CD4-positive, alpha-beta T cell (primary cell): ENCODE data around the gene ADAMTS8. TPM values are rescaled to one million over a fixed set of nuclear protein-coding genes. Genes with fewer than 3 reads are reported as not detected.

Experiments
- ATAC-seq: fragments of 200-7000 bp; cut with Tn5 transposase; one replicate; pipeline ENCODE4 v1.10.0; 2022; ENCODE audit warnings: mild to moderate bottlenecking; ENCODE audit not compliant: poor library complexity
- CTCF ChIA-PET: fragments of 350-600 bp; sonication (Branson Sonifier 250); formaldehyde crosslinking; loops from one replicate; lab custom pipeline; 2021; ENCODE audit warnings: antibody characterized with exemption, inconsistent platforms; lab: Charles Lee
- POLR2A ChIA-PET: fragments of 350-600 bp; sonication (Branson Sonifier 250); formaldehyde crosslinking; loops from one replicate; lab custom pipeline; 2021; ENCODE audit warnings: antibody characterized with exemption, inconsistent platforms; lab: Charles Lee
- DNase-seq, 14 experiments: peaks; one replicate each; pipeline ENCODE4 v3.0.0-alpha.2; 2013 to 2020; ENCODE audit warnings: mixed read lengths in 2 of 14
- H3K27ac ChIP-seq, 2 donors: one replicate each; pipeline versions ENCODE4 v1.5.1 to v1.7.0; 2013; ENCODE audit warnings: low read length in 2 of 2, low read depth in 1 of 2, mild to moderate bottlenecking in 1 of 2
- H3K27me3 ChIP-seq, 2 experiments: 1 replicate in 1 of 2; 2 replicates in 1 of 2; pipeline versions ENCODE4 v1.6.1 to v1.7.0; 2013; ENCODE audit warnings: low read length in 2 of 2, control low read depth in 1 of 2, mild to moderate bottlenecking in 1 of 2, moderate library complexity in 1 of 2; ENCODE audit not compliant: insufficient read depth in 2 of 2, control insufficient read depth in 1 of 2
- H3K36me3 ChIP-seq: one replicate; pipeline ENCODE4 v1.6.1; 2013; ENCODE audit warnings: low read length, control low read depth; ENCODE audit not compliant: insufficient read depth
- H3K4me1 ChIP-seq: one replicate; pipeline ENCODE4 v1.6.1; 2013; ENCODE audit warnings: low read length, control low read depth; ENCODE audit not compliant: insufficient read depth
- H3K4me3 ChIP-seq: one replicate; pipeline ENCODE4 v1.5.1; 2013; ENCODE audit warnings: mild to moderate bottlenecking, low read length, moderate library complexity
- H3K9me3 ChIP-seq, 2 experiments: 1 replicate in 1 of 2; 2 replicates in 1 of 2; pipeline versions ENCODE4 v1.6.1 to v1.7.0; 2013; ENCODE audit warnings: low read length in 2 of 2, mild to moderate bottlenecking in 2 of 2, control low read depth in 1 of 2, moderate library complexity in 1 of 2; ENCODE audit not compliant: control insufficient read depth in 1 of 2, insufficient read depth in 1 of 2
- H3K27ac Mint-ChIP-seq: one replicate; pipeline ENCODE4 v1.8.0; 2020; ENCODE audit warnings: mixed read lengths
- H3K27me3 Mint-ChIP-seq: one replicate; pipeline ENCODE4 v1.8.0; 2021; ENCODE audit warnings: mixed read lengths
- H3K36me3 Mint-ChIP-seq: one replicate; pipeline ENCODE4 v1.8.0; 2021; ENCODE audit warnings: low read depth, mixed read lengths
- H3K4me1 Mint-ChIP-seq: one replicate; pipeline ENCODE4 v1.8.0; 2021; ENCODE audit warnings: low read depth, mixed read lengths
- H3K4me3 Mint-ChIP-seq: one replicate; pipeline ENCODE4 v1.8.0; 2020; ENCODE audit warnings: mild to moderate bottlenecking, mixed read lengths
- H3K9me3 Mint-ChIP-seq: one replicate; pipeline ENCODE4 v1.8.0; 2020; ENCODE audit warnings: mixed read lengths
- intact Hi-C, 2 experiments: fragments of 100-400 bp; cut with DNase I in 1 of 2; cut with micrococcal nuclease in 1 of 2; formaldehyde crosslinking; loops; one replicate each; pipeline versions ENCODE4 v1.15.1 to v1.9.0; 2023 to 2025; cut with DNase I, micrococcal nuclease
- total RNA-seq, 174 experiments: library from RNA in 2 of 174; stranded (reverse) in 2 of 174; gene quantifications; one replicate each; pipeline ENCODE4 v1.2.3 and lab custom pipeline; 2021 to 2026
- TF ChIP-seq, protein P1 (sequence below): fragments of 200-600 bp; IDR thresholded peaks from one replicate; pipeline ENCODE4 v1.8.0; 2022; ENCODE audit warnings: antibody characterized with exemption, mild to moderate bottlenecking

The ADAMTS8 gene
- total RNA-seq, 2 experiments from 2014 or later, result not detected

DNA sequence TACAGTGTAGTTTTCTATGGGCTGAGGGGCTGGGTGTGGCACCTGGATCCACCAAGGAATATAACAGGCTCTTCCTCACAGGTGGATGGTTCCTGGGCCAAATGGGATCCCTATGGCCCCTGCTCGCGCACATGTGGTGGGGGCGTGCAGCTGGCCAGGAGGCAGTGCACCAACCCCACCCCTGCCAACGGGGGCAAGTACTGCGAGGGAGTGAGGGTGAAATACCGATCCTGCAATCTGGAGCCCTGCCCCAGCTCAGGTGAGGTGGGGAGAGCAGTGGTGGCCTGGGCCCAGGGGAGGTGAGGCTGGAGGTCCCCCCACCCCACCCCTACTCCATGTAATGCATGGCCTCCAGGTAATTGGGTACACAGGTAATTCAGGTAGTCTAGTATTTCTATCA lies 40.8 kb upstream of the ADAMTS8 start:
- Mint-ChIP-seq H3K9me3 (no peaks in the 10 kb centered on the region), H3K4me1 (no peaks in the 10 kb centered on the region)
- TF ChIP-seq, protein P1, sequence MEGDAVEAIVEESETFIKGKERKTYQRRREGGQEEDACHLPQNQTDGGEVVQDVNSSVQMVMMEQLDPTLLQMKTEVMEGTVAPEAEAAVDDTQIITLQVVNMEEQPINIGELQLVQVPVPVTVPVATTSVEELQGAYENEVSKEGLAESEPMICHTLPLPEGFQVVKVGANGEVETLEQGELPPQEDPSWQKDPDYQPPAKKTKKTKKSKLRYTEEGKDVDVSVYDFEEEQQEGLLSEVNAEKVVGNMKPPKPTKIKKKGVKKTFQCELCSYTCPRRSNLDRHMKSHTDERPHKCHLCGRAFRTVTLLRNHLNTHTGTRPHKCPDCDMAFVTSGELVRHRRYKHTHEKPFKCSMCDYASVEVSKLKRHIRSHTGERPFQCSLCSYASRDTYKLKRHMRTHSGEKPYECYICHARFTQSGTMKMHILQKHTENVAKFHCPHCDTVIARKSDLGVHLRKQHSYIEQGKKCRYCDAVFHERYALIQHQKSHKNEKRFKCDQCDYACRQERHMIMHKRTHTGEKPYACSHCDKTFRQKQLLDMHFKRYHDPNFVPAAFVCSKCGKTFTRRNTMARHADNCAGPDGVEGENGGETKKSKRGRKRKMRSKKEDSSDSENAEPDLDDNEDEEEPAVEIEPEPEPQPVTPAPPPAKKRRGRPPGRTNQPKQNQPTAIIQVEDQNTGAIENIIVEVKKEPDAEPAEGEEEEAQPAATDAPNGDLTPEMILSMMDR, result no peak

DNA sequence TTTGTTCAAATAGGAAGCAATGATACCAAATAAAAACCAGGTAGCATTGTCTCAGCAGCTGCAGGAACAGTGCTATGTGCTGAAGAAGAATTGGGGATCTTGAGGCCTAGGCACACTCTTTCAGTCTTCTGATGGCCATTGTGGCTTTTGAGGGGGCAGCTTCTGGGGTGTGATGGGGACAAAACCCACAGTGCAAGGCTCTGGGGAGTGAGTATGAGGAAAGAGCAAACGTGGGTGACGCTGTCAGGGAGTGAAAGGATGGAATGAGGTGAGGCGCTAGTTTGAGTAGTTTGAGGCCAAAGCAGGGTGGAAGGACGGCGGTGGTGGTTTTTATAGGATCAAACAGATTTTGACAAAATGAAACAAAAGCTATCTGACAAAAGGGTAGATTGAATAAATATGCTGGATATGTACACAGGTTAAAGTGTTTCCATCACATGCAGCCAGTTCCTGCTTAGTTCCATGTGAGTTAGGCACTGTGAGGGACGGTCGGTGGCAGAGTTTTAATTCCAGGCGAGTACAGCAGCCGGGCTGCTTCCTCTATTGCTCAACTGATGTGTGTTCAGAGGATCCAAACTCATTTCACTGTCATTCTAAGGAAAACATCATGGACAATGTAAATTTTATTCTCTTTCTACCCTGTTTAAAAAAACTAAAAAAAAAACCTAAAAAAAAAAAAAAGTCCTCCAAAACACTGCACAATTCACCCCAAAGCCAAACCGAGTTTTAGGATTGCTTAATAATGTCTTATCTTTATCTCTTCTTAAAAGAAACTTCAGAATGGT lies 38.9 kb upstream of the ADAMTS8 start:
- TF ChIP-seq, protein P1, result no peak
- POLR2A ChIA-PET, result no interaction called here
- Histone ChIP-seq H3K4me1 (no peaks in the 10 kb centered on the region), H3K27ac (no peak overlapping the region), H3K36me3 (no peaks in the 10 kb centered on the region), H3K9me3 (no peaks in the 10 kb centered on the region), H3K4me3 (no peak overlapping the region), H3K27me3 (no peaks in the 10 kb centered on the region)
- no peak for ATAC-seq
- Mint-ChIP-seq H3K4me3 (no peak overlapping the region), H3K27me3 (no peaks in the 10 kb centered on the region), H3K4me1 (no peaks in the 10 kb centered on the region), H3K27ac (no peak overlapping the region), H3K9me3 (no peaks in the 10 kb centered on the region), H3K36me3 (no peaks in the 10 kb centered on the region)
- intact Hi-C loops, result no loop called here
- CTCF ChIA-PET, result no interaction called here
- no peak for DNase-seq

More for the DNA sequence above, 40.8 kb upstream of the ADAMTS8 start:
- Histone ChIP-seq H3K27ac (no peak overlapping the region), H3K4me1 (no peaks in the 10 kb centered on the region), H3K9me3 (peaks cover 0 to 4% of the 10 kb centered on the region in 2 experiments), H3K27me3 (no peaks in the 10 kb centered on the region), H3K36me3 (no peaks in the 10 kb centered on the region), H3K4me3 (no peak overlapping the region)
- intact Hi-C loops, result no loop called here
- CTCF ChIA-PET, result no interaction called here
- H3K4me3 Mint-ChIP-seq, result no peak overlapping the region
- DNase-seq, result no peak
- no peaks in the 10 kb centered on the region for H3K27me3 Mint-ChIP-seq
- ATAC-seq, result no peak
- POLR2A ChIA-PET, result no interaction called here
- H3K36me3 Mint-ChIP-seq, result no peaks in the 10 kb centered on the region
- H3K27ac Mint-ChIP-seq, result no peak overlapping the region

DNA sequence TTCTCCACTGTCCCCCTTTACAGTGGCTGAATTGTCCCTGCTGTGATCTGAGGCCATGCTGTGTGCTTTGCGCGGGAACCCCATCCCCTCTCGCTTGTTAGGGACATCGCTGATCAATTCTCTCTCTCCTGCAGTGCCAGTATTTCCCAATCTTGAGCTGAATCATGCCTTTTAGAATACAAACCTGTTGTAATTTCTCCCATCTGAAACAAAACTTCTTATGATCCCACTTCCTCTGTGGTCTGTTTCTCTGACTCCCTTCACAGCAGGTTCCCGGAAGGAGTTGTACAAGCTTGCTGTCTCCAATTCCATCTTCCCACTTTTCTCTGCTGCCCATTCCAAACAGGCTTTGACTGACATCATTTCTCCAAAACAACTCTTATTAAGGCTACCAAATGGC lies 36.9 kb upstream of the ADAMTS8 start:
- H3K4me1 Mint-ChIP-seq, result no peaks in the 10 kb centered on the region
- Histone ChIP-seq H3K4me1 (no peaks in the 10 kb centered on the region), H3K27ac (no peak overlapping the region), H3K4me3 (no peak overlapping the region), H3K27me3 (no peaks in the 10 kb centered on the region), H3K9me3 (no peaks in the 10 kb centered on the region), H3K36me3 (no peaks in the 10 kb centered on the region)
- H3K27ac Mint-ChIP-seq, result no peak overlapping the region
- H3K4me3 Mint-ChIP-seq, result no peak overlapping the region
- H3K36me3 Mint-ChIP-seq, result no peaks in the 10 kb centered on the region
- no peaks in the 10 kb centered on the region for H3K27me3 Mint-ChIP-seq
- no peaks in the 10 kb centered on the region for H3K9me3 Mint-ChIP-seq
- ChIA-PET POLR2A (no interaction called here), CTCF (no interaction called here)
- TF ChIP-seq, protein P1, result no peak
- ATAC-seq (no peak), DNase-seq (no peak)
- intact Hi-C loops, result no loop called here
